HG03521 (cell line): ENCODE data around the gene AGT.
"Not testable (repeated sequence)": the region's sequence is repeated elsewhere in the genome, so short reads cannot be mapped to it uniquely, and the experiment has no call there.

ENCODE experiments used
- ATAC-seq: cut with Tn5 transposase; IDR thresholded peaks from one replicate; pipeline ENCODE4 v1.9.1; 2021; ENCODE audit warnings: mild to moderate bottlenecking, moderate library complexity; ENCODE audit not compliant: unreplicated experiment

Gene AGT

DNA sequence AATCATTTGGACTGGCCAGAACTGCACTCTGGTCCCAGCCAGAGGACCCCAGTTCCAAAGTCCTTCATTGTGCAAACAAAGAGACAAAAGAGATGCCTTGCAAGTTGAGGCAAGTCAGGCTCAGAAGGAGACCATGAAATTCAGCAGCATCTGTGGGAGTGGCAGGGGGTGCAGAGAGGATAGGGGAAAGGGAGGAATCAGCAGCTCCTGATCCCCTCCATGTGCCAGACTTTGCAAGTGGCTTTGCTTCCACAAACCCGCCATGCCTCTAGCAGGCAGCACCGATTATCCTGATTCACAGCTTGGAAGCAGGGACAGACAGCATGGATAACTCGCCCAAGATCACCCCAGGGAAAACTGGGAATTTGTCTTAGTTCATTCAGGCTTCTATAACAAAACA, 31.1 kb upstream of the AGT start:
- no peak for ATAC-seq

DNA sequence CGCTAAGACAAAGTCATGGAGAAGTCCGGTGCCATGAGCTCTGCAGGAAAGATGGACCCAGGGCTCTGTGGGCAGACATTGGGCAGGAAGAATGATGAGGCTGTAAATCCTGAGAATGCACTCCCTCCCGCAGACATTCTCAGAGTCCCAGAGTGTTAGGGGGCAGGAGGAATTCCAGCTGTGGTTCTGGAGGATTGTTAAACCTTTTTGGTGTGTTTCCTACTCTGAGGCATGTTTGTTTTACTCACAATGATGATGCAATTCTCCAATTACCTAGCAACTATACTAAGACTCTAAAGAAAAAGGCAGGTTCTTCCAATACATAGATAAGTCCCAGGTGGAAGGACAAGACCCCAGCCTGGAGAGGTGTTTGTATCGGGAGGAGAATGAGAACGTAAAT, 30.5 kb upstream of the AGT start:
- ATAC-seq: no peak

- ATAC-seq: no peak
Measured at GRCh38 chr1:230743899-230744298, 30.0 kb upstream of the AGT start.

DNA sequence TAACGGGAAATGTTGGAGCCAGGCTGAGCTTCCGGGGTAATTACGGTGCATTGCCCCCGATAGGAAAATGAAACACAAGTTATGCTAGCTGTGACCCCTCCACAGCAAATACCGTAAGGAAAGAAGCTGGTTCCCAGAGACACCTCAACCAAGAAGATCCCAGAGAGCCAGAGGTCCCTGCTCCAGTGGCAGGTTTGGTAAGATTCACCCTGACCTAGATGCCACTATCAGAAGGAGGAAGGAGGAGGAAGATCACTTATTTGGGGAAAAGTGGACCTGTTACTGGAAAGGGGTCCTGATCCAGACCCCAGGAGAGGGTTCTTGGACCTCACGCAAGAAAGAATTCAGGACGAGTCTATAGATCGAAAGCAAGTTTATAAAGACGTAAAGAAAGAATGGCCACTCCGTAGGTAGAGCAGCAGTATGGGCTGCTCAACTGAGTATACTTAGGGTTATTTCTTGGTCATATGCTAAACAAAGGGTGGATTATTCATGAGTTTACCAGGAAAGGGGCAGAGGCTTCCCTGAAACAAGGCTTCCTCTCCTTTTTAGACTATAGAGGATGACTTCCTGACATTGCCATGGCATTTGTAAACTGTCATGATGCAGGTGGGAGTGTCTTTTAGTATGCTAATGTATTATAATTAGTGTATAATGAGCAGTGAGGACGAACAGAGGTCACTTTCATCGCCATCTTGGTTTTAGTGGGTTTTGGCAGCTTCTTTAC, 25.8 kb upstream of the AGT start:
- ATAC-seq: no peak

DNA sequence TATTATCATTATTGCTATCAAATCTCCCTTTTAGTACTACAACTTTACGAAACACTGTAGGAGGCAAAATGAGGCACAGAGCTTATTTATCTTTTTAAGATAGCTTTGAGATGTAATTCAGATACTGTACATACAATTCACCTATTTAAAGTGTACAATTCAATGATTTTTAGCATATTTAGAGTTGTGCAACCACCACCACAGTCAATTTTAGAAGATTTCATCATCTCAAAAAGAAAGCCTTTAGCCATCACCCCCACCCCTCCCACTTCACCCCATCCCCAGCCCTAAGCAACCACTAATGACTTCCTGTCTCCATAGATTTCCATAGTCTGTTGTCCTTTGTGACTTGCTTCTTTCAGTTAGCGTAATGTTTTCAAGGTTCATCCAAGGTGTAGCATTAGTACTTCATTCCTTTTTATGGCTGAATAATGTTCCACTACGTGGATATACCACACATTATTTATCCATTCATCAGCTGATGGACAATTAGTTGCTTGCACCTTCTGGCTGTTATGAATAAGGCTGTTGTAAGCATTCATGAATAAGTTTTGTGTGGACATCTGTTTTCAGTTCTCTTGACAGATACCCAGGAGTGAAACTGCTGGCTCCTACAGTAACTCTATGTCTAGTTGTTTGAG, 23.8 kb upstream of the AGT start:
- no peak for ATAC-seq

- ATAC-seq: no peak
Measured at GRCh38 chr1:230735447-230735846, 21.5 kb upstream of the AGT start.

DNA sequence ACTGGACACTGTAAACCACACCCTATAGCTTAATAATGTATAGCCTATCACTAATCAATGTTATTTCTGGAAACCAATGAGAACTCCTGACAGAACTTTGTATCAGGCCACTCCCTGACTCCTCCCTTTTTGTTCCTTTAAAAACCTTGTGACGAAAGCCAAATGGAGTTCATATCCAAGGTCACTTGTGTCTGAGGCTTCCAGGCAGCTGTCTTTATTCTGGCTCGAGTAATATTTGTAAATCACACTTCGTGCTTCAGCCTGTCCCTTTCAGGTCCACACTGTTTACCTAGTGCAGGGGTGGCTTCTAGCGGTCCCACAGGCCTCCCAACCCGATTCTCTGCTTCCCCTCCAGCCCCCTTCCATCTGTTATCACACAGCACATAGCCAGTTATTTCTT, 17.1 kb upstream of the AGT start:
- no peak for ATAC-seq

DNA sequence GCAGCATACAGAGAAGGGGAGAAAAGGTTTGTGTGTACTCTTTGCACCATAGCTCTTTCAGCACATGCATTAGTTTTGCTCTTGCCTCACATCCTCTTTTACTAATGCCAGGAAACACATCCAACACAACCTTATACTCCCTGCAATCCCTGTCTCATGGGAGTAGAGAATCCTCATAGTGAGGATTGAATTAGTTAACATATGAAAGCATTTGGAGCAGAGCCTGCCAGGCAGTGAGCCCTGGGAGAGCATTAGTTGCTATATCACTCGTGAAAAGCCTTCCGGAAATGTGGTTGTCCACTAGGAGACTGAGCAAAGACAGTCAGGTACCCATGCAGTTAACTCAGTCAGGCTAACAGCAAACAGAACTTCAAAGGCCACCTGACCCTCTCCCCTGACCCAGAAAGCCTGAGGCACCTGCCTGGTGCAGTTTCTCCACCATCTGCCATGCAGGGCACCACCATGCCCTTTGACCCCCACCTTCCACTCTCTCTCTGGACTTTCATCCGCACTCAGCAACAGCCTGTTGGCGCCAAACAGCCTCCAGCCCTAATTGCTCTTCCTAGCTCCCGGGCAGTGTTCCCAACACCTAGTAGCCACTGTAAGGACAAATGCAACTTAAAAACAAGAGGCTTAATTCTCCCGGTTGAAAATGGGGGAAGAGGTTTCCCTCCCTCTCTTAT, 14.9 kb upstream of the AGT start:
- no peak for ATAC-seq

DNA sequence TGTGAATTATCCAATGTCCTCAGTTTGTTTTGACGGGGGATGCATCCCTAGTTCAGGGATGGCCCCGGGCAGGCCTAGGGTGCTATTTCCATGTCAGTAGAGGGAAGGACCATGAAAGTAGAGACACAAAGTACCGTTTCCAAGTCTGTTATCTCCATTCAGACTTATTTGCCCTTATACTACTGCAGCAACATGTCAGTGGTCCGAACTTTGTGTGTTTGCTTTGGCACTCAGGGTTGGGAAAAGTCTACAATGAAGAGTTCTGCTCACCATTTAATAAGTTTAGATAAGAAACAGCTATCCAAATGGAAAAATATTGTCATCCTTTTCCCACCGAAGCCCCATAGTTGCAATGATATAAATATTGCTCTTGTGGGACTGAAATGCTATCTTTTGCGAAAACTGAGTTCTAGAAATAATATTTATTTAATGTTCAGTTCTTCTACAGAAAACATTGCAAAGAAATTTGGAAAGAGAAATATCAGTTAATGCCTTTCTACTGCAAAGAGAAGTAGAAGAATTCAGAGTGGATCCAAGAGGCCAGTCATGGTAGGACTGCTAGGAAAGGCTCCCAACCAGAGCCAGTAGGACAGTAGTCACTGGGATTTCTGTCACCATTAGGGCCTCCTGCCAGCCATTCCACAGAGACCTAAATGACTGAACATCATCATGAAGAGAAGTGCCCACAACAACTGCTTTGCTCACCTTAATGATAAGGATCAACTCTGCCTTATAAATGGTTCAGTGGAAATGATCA, 11.5 kb upstream of the AGT start:
- ATAC-seq: no peak

GRCh38 chr1:230721849-230722522, 8.1 kb upstream of the AGT start:
- ATAC-seq: not testable (repeated sequence)

- ATAC-seq: no peak
Measured at GRCh38 chr1:230717251-230717650, 3.3 kb upstream of the AGT start.

DNA sequence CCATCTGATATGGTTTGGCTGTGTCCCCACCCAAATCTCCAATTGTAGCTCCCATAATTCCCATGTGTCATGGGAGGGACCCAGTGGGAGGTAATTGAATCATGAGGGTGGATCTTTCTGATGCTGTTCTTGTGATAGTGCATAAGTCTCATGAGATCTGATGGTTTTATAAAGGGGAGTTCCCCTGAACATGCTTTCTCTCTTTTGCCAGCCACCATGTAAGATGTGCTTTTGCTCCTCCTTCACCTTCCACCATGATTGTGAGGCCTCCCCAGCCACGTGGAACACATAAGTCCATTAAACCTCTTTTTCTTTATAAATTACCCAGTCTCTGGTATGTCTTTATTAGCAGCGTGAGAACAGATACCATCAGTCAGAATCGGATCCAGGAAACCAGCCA, 2.5 kb upstream of the AGT start:
- ATAC-seq: not testable (repeated sequence)

DNA sequence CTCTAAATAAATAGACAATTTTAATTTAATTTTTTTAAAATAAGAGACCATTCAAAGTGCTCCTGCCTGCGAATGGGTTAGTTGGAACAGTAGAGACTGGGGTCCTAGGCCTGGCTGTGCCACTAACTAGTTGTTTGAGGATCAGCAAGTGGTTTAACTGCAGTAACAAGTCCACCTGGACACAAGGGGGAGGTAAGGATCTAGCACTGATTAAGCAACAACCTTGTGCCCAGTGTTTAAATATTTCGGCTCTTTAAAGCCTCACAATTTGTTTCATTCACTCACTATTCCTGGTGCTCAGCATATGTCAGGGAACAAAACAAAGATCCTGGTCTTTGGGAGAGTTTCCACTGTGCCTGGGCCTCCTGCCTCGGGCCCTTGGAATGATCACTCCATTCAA, 1.6 kb upstream of the AGT start:
- no peak for ATAC-seq

DNA sequence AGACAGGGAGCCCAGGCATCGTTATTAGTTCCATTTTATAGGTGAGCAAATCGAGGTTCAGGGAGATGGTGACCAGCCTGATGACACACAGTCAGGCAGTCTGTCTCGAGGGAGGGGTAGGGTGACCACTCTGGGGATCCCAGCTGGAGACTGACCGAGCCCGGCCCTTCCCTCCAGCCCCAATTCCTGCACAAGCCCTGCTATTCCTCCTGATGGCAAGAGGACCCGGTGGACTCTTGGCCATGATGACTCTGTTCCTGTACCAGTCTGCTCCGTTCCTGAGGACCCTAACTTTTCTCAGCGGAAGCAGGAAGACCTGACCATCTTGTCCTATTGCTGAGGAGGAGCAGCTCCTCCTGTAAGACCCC, 391 bp downstream of the AGT start:
- ATAC-seq: no peak

- no peak for ATAC-seq
Measured at GRCh38 chr1:230713138-230713537, 784 bp downstream of the AGT start.

GRCh38 chr1:230712470-230712942, 1.4 kb downstream of the AGT start:
- ATAC-seq: no peak

GRCh38 chr1:230711245-230711644, 2.7 kb downstream of the AGT start:
- no peak for ATAC-seq

DNA sequence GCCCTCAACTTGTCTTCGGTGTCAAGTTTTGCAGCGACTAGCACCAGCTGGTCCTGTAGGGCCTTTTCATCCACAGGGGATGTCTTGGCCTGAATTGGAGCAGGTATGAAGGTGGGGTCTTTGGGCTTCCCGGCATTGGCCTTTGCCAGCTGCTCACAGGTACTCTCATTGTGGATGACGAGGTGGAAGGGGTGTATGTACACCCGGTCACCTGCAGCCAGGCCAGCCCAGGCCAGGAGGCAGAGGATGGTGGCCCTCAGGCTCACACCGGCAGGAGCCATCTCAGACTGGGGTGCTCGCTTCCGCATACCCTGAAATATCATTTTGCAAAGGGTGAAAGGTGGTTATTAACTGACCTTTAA, 3.4 kb downstream of the AGT start:
- ATAC-seq: no peak

DNA sequence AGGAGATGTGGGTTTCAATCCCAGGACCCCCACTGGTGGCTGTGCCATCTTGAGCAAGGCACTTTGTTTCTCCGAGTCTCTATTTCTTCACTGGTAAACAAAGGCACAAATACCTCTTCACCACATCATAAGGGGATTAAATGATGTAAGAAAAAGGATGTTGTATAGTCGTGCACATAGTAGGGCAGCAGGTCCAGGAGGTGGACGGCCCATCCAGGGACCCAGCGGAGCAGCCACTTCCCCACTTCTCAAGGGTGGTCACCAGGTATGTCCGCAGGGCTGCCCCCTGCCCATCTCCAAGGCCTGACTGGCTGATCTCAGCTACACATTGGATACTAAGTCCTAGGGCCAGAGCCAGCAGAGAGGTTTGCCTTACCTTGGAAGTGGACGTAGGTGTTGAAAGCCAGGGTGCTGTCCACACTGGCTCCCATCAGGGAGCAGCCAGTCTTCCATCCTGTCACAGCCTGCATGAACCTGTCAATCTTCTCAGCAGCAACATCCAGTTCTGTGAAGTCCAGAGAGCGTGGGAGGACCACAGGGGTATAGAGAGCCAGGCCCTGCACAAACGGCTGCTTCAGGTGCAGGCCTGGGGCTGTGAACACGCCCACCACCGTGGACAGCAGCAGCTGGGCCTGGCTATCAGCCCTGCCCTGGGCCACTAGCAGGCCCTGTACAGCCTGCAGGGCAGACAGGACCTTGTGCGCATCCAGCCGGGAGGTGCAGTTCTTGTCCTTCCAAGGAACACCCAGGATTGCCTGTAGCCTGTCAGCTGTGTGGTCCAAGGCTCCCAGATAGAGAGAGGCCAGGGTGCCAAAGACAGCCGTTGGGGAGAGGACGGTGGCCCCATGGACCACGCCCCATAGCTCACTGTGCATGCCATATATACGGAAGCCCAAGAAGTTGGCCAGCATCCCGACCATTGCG, 4.0 kb downstream of the AGT start:
- no peak for ATAC-seq
